ENCODE results near the gene POLR1A.

The POLR1A gene

GRCh38 chr2:86053166-86053565, 52.5 kb downstream of the POLR1A start:
- H3K36me3 ChIP-seq (ENCODE audit: insufficient read depth), result peaks cover 7% of the 10 kb centered on the region; the same call in 1 of the 2 replicates
- peaks cover 28% of the 10 kb centered on the region for H3K4me1 ChIP-seq (ENCODE audit: low read depth, poor library complexity, severe bottlenecking)
- no peaks in the 10 kb centered on the region for H4K20me1 ChIP-seq (ENCODE audit: insufficient read depth)
- no peak overlapping the region for H3K4me3 ChIP-seq (IDR thresholded peaks at IDR 0.05; ENCODE audit: insufficient read depth, low read depth, low read length)
- H3K9ac ChIP-seq, result no peak overlapping the region
- H3K27ac ChIP-seq, result no peak overlapping the region
- no peaks in the 10 kb centered on the region for H3K27me3 ChIP-seq (ENCODE audit: insufficient read depth, low read depth)
- no peak overlapping the region for H3K4me2 ChIP-seq
- no peak for TF ChIP-seq CTCF (conservative IDR thresholded peaks at IDR 0.05; ENCODE audit: low read depth, low read length)
- H2AFZ ChIP-seq (ENCODE audit: low read depth), result no peak overlapping the region
- no peaks in the 10 kb centered on the region for H3K79me2 ChIP-seq (ENCODE audit: insufficient read depth, low read depth)

GRCh38 chr2:86052676-86053075, 53.0 kb downstream of the POLR1A start:
- Histone ChIP-seq H3K36me3 (ENCODE audit: insufficient read depth) (peaks cover 7% of the 10 kb centered on the region; the same call in 1 of the 2 replicates), H3K27me3 (ENCODE audit: insufficient read depth, low read depth) (no peaks in the 10 kb centered on the region), H2AFZ (ENCODE audit: low read depth) (no peak overlapping the region), H3K4me3 (IDR thresholded peaks at IDR 0.05; ENCODE audit: insufficient read depth, low read depth, low read length) (no peak overlapping the region), H3K9ac (no peak overlapping the region), H3K79me2 (ENCODE audit: insufficient read depth, low read depth) (no peaks in the 10 kb centered on the region), H3K4me2 (no peak overlapping the region), H4K20me1 (ENCODE audit: insufficient read depth) (no peaks in the 10 kb centered on the region), H3K27ac (no peak overlapping the region), H3K4me1 (ENCODE audit: low read depth, poor library complexity, severe bottlenecking) (peaks cover 33% of the 10 kb centered on the region)
- no peak for TF ChIP-seq CTCF (conservative IDR thresholded peaks at IDR 0.05; ENCODE audit: low read depth, low read length)

DNA sequence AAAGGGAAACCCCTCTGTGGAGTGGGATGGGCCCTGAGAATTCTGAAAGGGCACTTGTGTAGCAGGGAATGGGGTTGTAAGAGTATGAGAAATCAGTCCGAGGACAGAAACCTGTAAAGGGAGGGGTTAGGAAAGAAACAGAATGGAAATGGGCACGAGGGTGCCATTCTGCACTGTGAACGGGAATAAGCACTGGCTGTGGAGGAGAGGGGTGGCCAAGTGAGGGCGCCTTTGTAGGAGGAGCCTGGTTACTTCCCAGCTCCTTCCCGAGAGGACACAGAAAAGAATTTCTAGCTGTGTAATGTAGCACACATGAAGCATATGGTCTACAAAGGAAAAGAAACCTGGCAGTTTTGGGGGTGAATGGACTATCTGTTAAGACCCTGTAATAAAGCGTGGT, 53.4 kb downstream of the POLR1A start:
- Histone ChIP-seq H3K4me1 (ENCODE audit: low read depth, poor library complexity, severe bottlenecking) (peaks cover 37% of the 10 kb centered on the region), H3K27ac (no peak overlapping the region), H4K20me1 (ENCODE audit: insufficient read depth) (no peaks in the 10 kb centered on the region), H3K36me3 (ENCODE audit: insufficient read depth) (peaks cover 7% of the 10 kb centered on the region; the same call in 1 of the 2 replicates), H3K9ac (no peak overlapping the region), H3K4me2 (no peak overlapping the region), H2AFZ (ENCODE audit: low read depth) (no peak overlapping the region), H3K4me3 (IDR thresholded peaks at IDR 0.05; ENCODE audit: insufficient read depth, low read depth, low read length) (no peak overlapping the region), H3K79me2 (ENCODE audit: insufficient read depth, low read depth) (no peaks in the 10 kb centered on the region), H3K27me3 (ENCODE audit: insufficient read depth, low read depth) (no peaks in the 10 kb centered on the region)
- no peak for TF ChIP-seq CTCF (conservative IDR thresholded peaks at IDR 0.05; ENCODE audit: low read depth, low read length)

DNA sequence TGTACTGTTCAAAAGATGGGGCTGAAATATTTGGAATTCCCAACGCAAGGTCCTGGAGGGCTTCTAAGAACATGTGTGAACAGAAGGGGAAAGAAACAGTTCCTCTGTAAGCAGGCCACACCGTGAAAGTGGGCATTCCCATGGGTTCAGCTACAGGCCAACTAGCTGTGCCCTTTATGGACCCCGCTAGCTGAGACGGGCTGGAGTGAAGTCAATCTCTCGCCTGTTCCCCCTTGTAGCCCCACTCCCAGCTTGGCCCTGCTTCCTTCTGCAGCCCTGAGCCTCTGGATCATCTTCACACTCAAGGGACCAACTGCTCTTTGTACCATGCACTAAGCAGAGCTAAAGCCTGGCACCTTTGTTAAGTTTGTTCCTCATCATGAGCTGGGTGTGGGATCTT, 55.4 kb downstream of the POLR1A start:
- Histone ChIP-seq H3K4me1 (ENCODE audit: low read depth, poor library complexity, severe bottlenecking) (peaks cover 57% of the 10 kb centered on the region), H3K79me2 (ENCODE audit: insufficient read depth, low read depth) (0 out of 2 replicates have a peak, but pooled peaks cover 2% of the 10 kb centered on the region), H3K36me3 (ENCODE audit: insufficient read depth) (peaks cover 10% of the 10 kb centered on the region), H3K4me3 (IDR thresholded peaks at IDR 0.05; ENCODE audit: insufficient read depth, low read depth, low read length) (no peak overlapping the region), H3K27ac (no peak overlapping the region), H3K4me2 (no peak overlapping the region; the same call in 1 of the 2 replicates), H3K27me3 (ENCODE audit: insufficient read depth, low read depth) (no peaks in the 10 kb centered on the region), H2AFZ (ENCODE audit: low read depth) (no peak overlapping the region), H4K20me1 (ENCODE audit: insufficient read depth) (no peaks in the 10 kb centered on the region), H3K9ac (no peak overlapping the region)
- TF ChIP-seq CTCF (conservative IDR thresholded peaks at IDR 0.05; ENCODE audit: low read depth, low read length), result no peak
